ENCODE data around the gene CNBP. TPM values are rescaled to one million over a fixed set of nuclear protein-coding genes. Genes with fewer than 3 reads are reported as not detected.

The CNBP gene
- total and polyA plus RNA-seq, 2 of the 13 experiments (the other 11 are each of a cell fraction or from before 2014, with no cell fraction given): 282 to 354 TPM

DNA sequence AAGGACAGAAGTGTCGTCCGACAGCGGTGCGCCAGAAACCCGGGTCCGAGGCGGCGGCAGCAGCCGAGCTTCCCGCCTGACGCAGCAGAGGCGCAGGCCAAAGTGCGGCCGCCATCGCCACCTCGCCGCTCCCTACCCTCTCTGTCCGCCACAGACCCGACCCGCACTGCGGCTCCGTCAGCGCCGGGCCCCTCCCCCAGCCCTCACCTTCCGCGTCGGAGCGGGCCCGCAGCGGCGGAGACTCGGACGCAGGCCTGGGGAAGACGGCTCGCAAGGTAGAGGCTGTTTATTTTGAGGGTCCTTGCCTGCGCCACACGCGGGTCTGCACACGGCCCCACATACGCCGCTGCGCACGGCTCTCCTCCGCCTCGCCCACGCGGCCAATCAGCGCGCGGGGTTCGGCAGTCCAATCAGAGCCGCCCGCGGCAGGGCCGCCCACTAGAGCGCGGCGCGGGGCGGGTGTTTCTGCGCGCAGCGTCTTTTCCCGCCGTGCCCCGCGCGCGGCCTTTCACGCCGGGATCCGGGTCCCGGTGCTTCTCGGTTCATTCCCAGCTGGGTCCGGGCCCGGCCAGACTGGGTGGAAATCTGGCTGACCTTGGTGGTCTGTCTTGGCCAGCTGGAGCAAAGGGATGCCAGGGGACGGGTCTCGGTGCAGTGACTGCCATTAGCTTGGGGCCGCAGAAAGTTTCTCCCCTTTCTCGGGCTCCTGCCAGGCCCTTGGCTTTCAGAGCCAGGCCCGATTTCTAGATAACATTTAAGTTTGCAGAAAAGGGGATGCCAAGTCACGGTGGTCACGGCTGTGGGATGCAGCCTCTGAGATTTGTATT lies at the start of gene CNBP (continued):
- TF ChIP-seq SNRNP70 (IDR thresholded peaks at IDR 0.05; ENCODE audit: low read depth, low read length): no peak
- TF ChIP-seq SNAI1 (CRISPR knock-in tag; IDR thresholded peaks at IDR 0.05; ENCODE audit: borderline replicate concordance): peak; percentile 97
- TF ChIP-seq TBL1XR1 (IDR thresholded peaks at IDR 0.05; ENCODE audit: borderline replicate concordance, low read length, partially characterized antibody): peak; percentile 8
- TF ChIP-seq TAF15 (IDR thresholded peaks at IDR 0.05; ENCODE audit: low read depth, low read length, poor library complexity, severe bottlenecking): no peak
- 0 out of 2 replicates have a peak, but pooled peaks have one; percentile 77 for TF ChIP-seq ZNF569 (CRISPR knock-in tag; IDR thresholded peaks at IDR 0.05; ENCODE audit: borderline replicate concordance)
- no peak for TF ChIP-seq NFE2L2 (IDR thresholded peaks at IDR 0.05; ENCODE audit: low read length)
- TF ChIP-seq PAWR (CRISPR knock-in tag; IDR thresholded peaks at IDR 0.05; ENCODE audit: borderline replicate concordance): 0 out of 2 replicates have a peak, but pooled peaks have one; percentile 10
- TF ChIP-seq MTA3 (CRISPR knock-in tag; IDR thresholded peaks at IDR 0.05): no peak
- TF ChIP-seq ZNF354B (CRISPR knock-in tag; IDR thresholded peaks at IDR 0.05): no peak
- no peak; the same call in 1 of the 2 replicates for TF ChIP-seq MIER3 (CRISPR knock-in tag; IDR thresholded peaks at IDR 0.05; ENCODE audit: borderline replicate concordance)
- TF ChIP-seq HIC2 (CRISPR knock-in tag; IDR thresholded peaks at IDR 0.05; ENCODE audit: low read depth): no peak
- TF ChIP-seq KDM5A (IDR thresholded peaks at IDR 0.05; ENCODE audit: borderline replicate concordance, low read length): no peak; the same call in 1 of the 2 replicates
- TF ChIP-seq POLR2AphosphoS2 (IDR thresholded peaks at IDR 0.05; ENCODE audit: low read depth, low read length): 0 out of 2 replicates have a peak, but pooled peaks have one; percentile 31
- TF ChIP-seq MTF1 (CRISPR knock-in tag; IDR thresholded peaks at IDR 0.05): peak; percentile 100
- no peak for TF ChIP-seq FOXA1 (IDR thresholded peaks at IDR 0.05)
- TF ChIP-seq FOXA1 (CRISPR knock-in tag; IDR thresholded peaks at IDR 0.05): peak; percentile 87
- TF ChIP-seq HMG20B (CRISPR knock-in tag; conservative IDR thresholded peaks at IDR 0.05): no peak
- peak; percentile 56; the same call in 1 of the 2 replicates for TF ChIP-seq TEAD2 (CRISPR knock-in tag; IDR thresholded peaks at IDR 0.05)
- peak; percentile 87; the same call in 1 of the 2 replicates for TF ChIP-seq ZNF224 (CRISPR knock-in tag; IDR thresholded peaks at IDR 0.05)
- peak; percentile 14; the same call in 1 of the 2 replicates for TF ChIP-seq ZNF691 (CRISPR knock-in tag; IDR thresholded peaks at IDR 0.05; ENCODE audit: borderline replicate concordance, low read depth)
- TF ChIP-seq GPN1 (CRISPR knock-in tag; IDR thresholded peaks at IDR 0.05; ENCODE audit: borderline replicate concordance): no peak
- TF ChIP-seq ZKSCAN8 (CRISPR knock-in tag; IDR thresholded peaks at IDR 0.05; ENCODE audit: borderline replicate concordance): no peak
- TF ChIP-seq NCOA1 (CRISPR knock-in tag; IDR thresholded peaks at IDR 0.05): no peak
- no peak; the same call in 1 of the 2 replicates for TF ChIP-seq ZNF431 (CRISPR knock-in tag; IDR thresholded peaks at IDR 0.05; ENCODE audit: borderline replicate concordance, low read depth)
- TF ChIP-seq CC2D1A (CRISPR knock-in tag; IDR thresholded peaks at IDR 0.05): no peak; the same call in 1 of the 2 replicates
- TF ChIP-seq, protein P1, sequence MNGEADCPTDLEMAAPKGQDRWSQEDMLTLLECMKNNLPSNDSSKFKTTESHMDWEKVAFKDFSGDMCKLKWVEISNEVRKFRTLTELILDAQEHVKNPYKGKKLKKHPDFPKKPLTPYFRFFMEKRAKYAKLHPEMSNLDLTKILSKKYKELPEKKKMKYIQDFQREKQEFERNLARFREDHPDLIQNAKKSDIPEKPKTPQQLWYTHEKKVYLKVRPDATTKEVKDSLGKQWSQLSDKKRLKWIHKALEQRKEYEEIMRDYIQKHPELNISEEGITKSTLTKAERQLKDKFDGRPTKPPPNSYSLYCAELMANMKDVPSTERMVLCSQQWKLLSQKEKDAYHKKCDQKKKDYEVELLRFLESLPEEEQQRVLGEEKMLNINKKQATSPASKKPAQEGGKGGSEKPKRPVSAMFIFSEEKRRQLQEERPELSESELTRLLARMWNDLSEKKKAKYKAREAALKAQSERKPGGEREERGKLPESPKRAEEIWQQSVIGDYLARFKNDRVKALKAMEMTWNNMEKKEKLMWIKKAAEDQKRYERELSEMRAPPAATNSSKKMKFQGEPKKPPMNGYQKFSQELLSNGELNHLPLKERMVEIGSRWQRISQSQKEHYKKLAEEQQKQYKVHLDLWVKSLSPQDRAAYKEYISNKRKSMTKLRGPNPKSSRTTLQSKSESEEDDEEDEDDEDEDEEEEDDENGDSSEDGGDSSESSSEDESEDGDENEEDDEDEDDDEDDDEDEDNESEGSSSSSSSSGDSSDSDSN (CRISPR knock-in tag; IDR thresholded peaks at IDR 0.05): peak; percentile 84

Data from HepG2 (cell line).